ENCODE measurements around the gene KLHDC2. TPM values are rescaled to one million over a fixed set of nuclear protein-coding genes. Genes with fewer than 3 reads are reported as not detected.
"Not testable (repeated sequence)": the region's sequence is repeated elsewhere in the genome, so short reads cannot be mapped to it uniquely, and the experiment has no call there.

KLHDC2 gene
- polyA plus RNA-seq, 1 experiment, result 81.6 TPM

DNA sequence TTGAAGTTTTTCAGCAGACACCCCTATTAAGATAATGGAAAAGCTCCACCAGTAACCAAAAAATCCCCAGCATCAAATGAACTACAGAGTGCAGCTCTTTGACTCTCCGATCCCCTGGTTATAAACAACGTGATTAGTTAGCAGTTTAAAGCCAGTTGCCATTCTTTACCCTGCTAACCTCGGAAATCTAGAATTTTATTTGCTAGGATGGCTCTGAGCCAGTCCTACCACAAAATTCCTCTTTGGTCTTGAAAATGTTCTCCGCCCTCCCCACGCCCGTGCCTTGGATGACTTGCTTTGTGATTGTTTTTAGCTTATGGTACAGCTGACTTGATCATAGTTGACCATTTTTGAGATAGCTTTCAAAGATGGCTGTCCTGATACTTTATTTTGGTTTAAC, 1.2 kb downstream of the KLHDC2 start:
- DNase-seq (ENCODE audit: low read depth, low spot score), result no peak
- ChIA-PET POLR2A (interaction anchor here (0.6 to 3.4 kb wide), 5 partner anchors 23 to 1091 kb away, joined by 3 to 41 read pairs (median 16); partner anchors contain the start of genes DNAAF2, KLHDC1, MGAT2 and RPL36AL), CTCF (interaction anchor here (0.5 to 8.8 kb wide), 3 partner anchors 135 to 307 kb away, joined by 5 to 50 read pairs (median 5); partner anchors contain the start of gene DNAAF2)

DNA sequence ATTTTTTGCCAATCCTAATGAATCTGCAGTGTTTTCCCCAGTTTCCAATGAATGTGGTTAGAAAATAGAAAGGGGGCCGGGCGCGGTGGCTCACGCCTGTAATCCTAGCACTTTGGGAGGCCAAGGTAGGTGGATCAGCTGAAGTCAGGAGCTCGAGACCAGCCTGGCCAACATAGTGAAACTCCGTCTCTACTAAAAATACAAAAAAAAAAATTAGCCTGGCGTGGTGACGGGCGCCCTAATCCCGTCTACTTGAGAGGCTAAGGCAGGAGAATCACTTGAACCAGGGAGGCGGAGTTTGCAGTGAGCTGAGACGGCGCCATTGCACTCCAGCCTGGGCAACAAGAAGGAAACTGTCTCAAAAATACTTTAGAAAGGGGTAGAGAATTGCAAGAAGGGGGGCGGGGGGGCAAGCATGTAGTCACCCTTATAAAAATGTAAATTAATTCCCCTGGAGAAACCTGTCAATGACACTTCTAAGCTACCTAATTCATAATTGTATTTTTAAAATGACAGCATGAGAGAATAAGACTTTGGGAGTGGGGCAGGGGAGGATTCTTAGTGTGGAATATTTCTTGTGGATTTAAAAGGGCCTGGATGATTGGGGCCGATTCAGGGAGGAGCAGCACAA, 1.7 kb downstream of the KLHDC2 start:
- Histone ChIP-seq H3K27ac (ENCODE audit: low read depth, low read length) (no peak overlapping the region), H3K4me3 (ENCODE audit: low read depth, low read length) (peak overlapping the region; percentile 97), H3K27me3 (ENCODE audit: control insufficient read depth, insufficient read depth, low read length) (no peaks in the 10 kb centered on the region), H3K9me3 (ENCODE audit: control insufficient read depth, insufficient read depth, low read length) (no peaks in the 10 kb centered on the region; the same call in 1 of the 2 replicates)
- CTCF ChIA-PET, result interaction anchor here (1.7 to 8.8 kb wide), 2 partner anchors 135 to 308 kb away, joined by 5 to 50 read pairs; partner anchors contain the start of gene DNAAF2
- no peak for DNase-seq (ENCODE audit: low read depth, low spot score)
- POLR2A ChIA-PET, result interaction anchor here (0.7 to 3.4 kb wide), 4 partner anchors 24 to 135 kb away, joined by 3 to 41 read pairs (median 14); partner anchors contain the start of genes DNAAF2 and KLHDC1
- TF ChIP-seq, protein P1, sequence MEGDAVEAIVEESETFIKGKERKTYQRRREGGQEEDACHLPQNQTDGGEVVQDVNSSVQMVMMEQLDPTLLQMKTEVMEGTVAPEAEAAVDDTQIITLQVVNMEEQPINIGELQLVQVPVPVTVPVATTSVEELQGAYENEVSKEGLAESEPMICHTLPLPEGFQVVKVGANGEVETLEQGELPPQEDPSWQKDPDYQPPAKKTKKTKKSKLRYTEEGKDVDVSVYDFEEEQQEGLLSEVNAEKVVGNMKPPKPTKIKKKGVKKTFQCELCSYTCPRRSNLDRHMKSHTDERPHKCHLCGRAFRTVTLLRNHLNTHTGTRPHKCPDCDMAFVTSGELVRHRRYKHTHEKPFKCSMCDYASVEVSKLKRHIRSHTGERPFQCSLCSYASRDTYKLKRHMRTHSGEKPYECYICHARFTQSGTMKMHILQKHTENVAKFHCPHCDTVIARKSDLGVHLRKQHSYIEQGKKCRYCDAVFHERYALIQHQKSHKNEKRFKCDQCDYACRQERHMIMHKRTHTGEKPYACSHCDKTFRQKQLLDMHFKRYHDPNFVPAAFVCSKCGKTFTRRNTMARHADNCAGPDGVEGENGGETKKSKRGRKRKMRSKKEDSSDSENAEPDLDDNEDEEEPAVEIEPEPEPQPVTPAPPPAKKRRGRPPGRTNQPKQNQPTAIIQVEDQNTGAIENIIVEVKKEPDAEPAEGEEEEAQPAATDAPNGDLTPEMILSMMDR (IDR thresholded peaks at IDR 0.05; ENCODE audit: low read depth, low read length), result no peak

More for the DNA sequence above, 1.2 kb downstream of the KLHDC2 start:
- Histone ChIP-seq H3K27ac (ENCODE audit: low read depth, low read length) (peak overlapping the region; percentile 95), H3K9me3 (ENCODE audit: control insufficient read depth, insufficient read depth, low read length) (no peaks in the 10 kb centered on the region; the same call in 1 of the 2 replicates), H3K27me3 (ENCODE audit: control insufficient read depth, insufficient read depth, low read length) (no peaks in the 10 kb centered on the region), H3K4me3 (ENCODE audit: low read depth, low read length) (peak overlapping the region; percentile 97)
- TF ChIP-seq, protein P1 (IDR thresholded peaks at IDR 0.05; ENCODE audit: low read depth, low read length), result no peak

DNA sequence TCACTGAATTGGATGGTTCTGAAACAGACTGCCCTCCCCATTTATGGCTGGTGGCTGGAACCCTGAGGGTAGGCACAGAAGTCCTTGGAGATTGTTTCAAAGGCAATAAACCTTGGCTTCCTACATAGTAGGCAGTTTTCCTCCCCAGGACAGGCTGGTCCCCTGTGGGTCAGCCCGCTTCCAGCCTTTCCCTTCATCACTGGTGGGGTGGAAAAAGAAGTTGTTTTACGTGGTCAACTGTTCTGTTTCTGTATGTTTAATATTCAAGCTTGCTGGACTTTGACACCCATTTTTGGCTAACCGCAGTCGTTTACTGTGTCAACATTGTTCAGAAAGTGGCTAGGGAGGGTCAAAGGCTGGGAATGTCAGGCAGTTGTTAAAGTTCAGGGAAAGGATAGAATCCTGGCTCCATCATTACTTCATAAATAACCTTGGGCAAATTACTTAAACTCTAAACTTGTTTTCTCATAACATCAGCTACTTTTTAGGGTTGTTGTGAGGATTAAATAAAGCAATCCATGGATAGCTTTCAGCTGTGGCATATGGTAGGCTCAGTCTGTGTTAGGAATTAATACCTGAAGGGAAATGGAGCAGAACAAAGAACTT, 2.4 kb downstream of the KLHDC2 start:
- Histone ChIP-seq H3K9me3 (ENCODE audit: control insufficient read depth, insufficient read depth, low read length) (no peaks in the 10 kb centered on the region; the same call in 1 of the 2 replicates), H3K27me3 (ENCODE audit: control insufficient read depth, insufficient read depth, low read length) (no peaks in the 10 kb centered on the region), H3K27ac (ENCODE audit: low read depth, low read length) (no peak overlapping the region), H3K4me3 (ENCODE audit: low read depth, low read length) (no peak overlapping the region)
- DNase-seq (ENCODE audit: low read depth, low spot score), result no peak
- POLR2A ChIA-PET, result interaction anchor here (0.7 to 3.4 kb wide), 3 partner anchors 68 to 135 kb away, joined by 5 to 41 read pairs (median 22); partner anchors contain the start of genes DNAAF2 and KLHDC1
- TF ChIP-seq, protein P1 (IDR thresholded peaks at IDR 0.05; ENCODE audit: low read depth, low read length), result no peak
- CTCF ChIA-PET, result interaction anchor here (0.7 to 8.8 kb wide), 3 partner anchors 75 to 308 kb away, joined by 3 to 50 read pairs (median 5); partner anchors contain the start of gene DNAAF2

DNA sequence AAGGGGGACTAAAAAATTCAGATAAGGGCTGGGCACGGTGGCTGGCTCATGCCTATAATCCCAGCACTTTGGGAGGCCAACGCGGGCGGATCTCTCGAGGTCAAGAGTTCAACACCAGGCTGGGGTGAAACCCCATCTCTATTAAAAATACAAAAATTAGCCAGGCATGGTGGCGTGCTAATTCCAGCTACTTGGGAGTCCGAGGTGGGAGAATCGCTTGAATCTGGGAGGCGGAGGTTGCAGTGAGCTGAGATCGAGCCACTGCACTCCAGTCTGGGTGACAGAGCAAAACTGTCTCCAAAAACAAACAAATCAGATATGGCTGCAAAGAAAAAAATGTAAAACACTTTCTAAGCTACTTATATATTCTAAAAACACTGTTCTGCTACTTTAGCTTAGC, 3.7 kb downstream of the KLHDC2 start:
- CTCF ChIA-PET, result interaction anchor here (0.5 to 8.8 kb wide), 4 partner anchors 19 to 137 kb away, joined by 3 to 50 read pairs (median 4); partner anchors contain the start of genes DNAAF2 and NEMF
- H3K4me3 ChIP-seq (ENCODE audit: low read depth, low read length); H3K27me3 ChIP-seq (ENCODE audit: control insufficient read depth, insufficient read depth, low read length); DNase-seq (ENCODE audit: low read depth, low spot score); POLR2A ChIA-PET; H3K9me3 ChIP-seq (ENCODE audit: control insufficient read depth, insufficient read depth, low read length); H3K27ac ChIP-seq (ENCODE audit: low read depth, low read length): not testable (repeated sequence)

DNA sequence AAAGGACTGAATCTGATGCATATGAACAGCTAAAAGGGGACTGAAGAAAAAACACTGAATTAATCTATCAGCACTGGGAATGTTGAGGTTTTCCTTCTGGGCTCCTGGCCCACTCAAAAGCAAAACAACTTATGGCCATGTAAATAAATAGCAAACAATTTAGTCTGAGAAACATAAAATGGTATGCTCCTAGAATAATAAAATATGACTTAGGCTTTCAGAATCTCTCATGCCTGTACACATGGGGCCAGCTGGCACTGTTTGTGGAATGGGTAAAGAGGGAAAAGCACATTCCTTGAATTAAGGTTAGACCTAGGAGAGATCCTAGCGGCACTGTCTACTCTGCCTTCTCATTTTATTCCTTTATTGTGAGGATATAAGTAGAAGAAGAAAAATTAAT, 6.2 kb downstream of the KLHDC2 start:
- no peaks in the 10 kb centered on the region for H3K27me3 ChIP-seq (ENCODE audit: control insufficient read depth, insufficient read depth, low read length)
- H3K27ac ChIP-seq (ENCODE audit: low read depth, low read length), result no peak overlapping the region
- POLR2A ChIA-PET, result interaction anchor here (0.6 to 0.7 kb wide), 2 partner anchors 74 to 286 kb away, joined by 3 read pairs; no protein-coding TSS in a partner anchor
- no peaks in the 10 kb centered on the region for H3K9me3 ChIP-seq (ENCODE audit: control insufficient read depth, insufficient read depth, low read length)
- H3K4me3 ChIP-seq (ENCODE audit: low read depth, low read length), result no peak overlapping the region
- CTCF ChIA-PET, result interaction anchor here (1.1 kb wide), 1 partner anchor 312 kb away, joined by 6 read pairs; no protein-coding TSS in a partner anchor
- DNase-seq (ENCODE audit: low read depth, low spot score), result no peak
- TF ChIP-seq, protein P1 (IDR thresholded peaks at IDR 0.05; ENCODE audit: low read depth, low read length), result no peak

Measured in AG04450 (cell line).